ENCODE measurements around the gene GHR.

The GHR gene

GRCh38 chr5:42593591-42593990 lies 170.4 kb downstream of the GHR start:
- no peaks in the 10 kb centered on the region for H3K27me3 ChIP-seq (ENCODE audit: insufficient read depth, low read depth)
- no peak for TF ChIP-seq CTCF (conservative IDR thresholded peaks at IDR 0.05; ENCODE audit: low read depth, low read length)
- H3K79me2 ChIP-seq (ENCODE audit: insufficient read depth, low read depth) = no peaks in the 10 kb centered on the region
- H3K9ac ChIP-seq = no peak overlapping the region
- no peak overlapping the region for H3K27ac ChIP-seq
- H3K4me3 ChIP-seq (IDR thresholded peaks at IDR 0.05; ENCODE audit: insufficient read depth, low read depth, low read length) = no peak overlapping the region
- H2AFZ ChIP-seq (ENCODE audit: low read depth) = no peak overlapping the region
- H3K4me2 ChIP-seq = no peak overlapping the region
- no peaks in the 10 kb centered on the region for H4K20me1 ChIP-seq (ENCODE audit: insufficient read depth)
- no peaks in the 10 kb centered on the region for H3K36me3 ChIP-seq (ENCODE audit: insufficient read depth)
- peaks cover 36% of the 10 kb centered on the region for H3K4me1 ChIP-seq (ENCODE audit: low read depth, poor library complexity, severe bottlenecking)

GRCh38 chr5:42595597-42595996 lies 172.4 kb downstream of the GHR start:
- no peaks in the 10 kb centered on the region for H3K27me3 ChIP-seq (ENCODE audit: insufficient read depth, low read depth)
- H2AFZ ChIP-seq (ENCODE audit: low read depth) = no peak overlapping the region
- H3K79me2 ChIP-seq (ENCODE audit: insufficient read depth, low read depth) = no peaks in the 10 kb centered on the region
- no peak overlapping the region for H3K9ac ChIP-seq
- no peaks in the 10 kb centered on the region for H4K20me1 ChIP-seq (ENCODE audit: insufficient read depth)
- no peak overlapping the region for H3K4me2 ChIP-seq
- peaks cover 40% of the 10 kb centered on the region for H3K4me1 ChIP-seq (ENCODE audit: low read depth, poor library complexity, severe bottlenecking)
- H3K27ac ChIP-seq = no peak overlapping the region
- TF ChIP-seq CTCF (conservative IDR thresholded peaks at IDR 0.05; ENCODE audit: low read depth, low read length) = no peak
- no peaks in the 10 kb centered on the region for H3K36me3 ChIP-seq (ENCODE audit: insufficient read depth)
- no peak overlapping the region for H3K4me3 ChIP-seq (IDR thresholded peaks at IDR 0.05; ENCODE audit: insufficient read depth, low read depth, low read length)

- Histone ChIP-seq H3K4me1 (ENCODE audit: low read depth, poor library complexity, severe bottlenecking) (peaks cover 43% of the 10 kb centered on the region), H3K27me3 (ENCODE audit: insufficient read depth, low read depth) (no peaks in the 10 kb centered on the region), H2AFZ (ENCODE audit: low read depth) (no peak overlapping the region), H3K4me3 (IDR thresholded peaks at IDR 0.05; ENCODE audit: insufficient read depth, low read depth, low read length) (no peak overlapping the region), H3K79me2 (ENCODE audit: insufficient read depth, low read depth) (no peaks in the 10 kb centered on the region), H3K4me2 (no peak overlapping the region), H3K9ac (no peak overlapping the region), H3K36me3 (ENCODE audit: insufficient read depth) (no peaks in the 10 kb centered on the region), H3K27ac (no peak overlapping the region), H4K20me1 (ENCODE audit: insufficient read depth) (no peaks in the 10 kb centered on the region)
- no peak for TF ChIP-seq CTCF (conservative IDR thresholded peaks at IDR 0.05; ENCODE audit: low read depth, low read length)
Measured at GRCh38 chr5:42596817-42597216, 173.6 kb downstream of the GHR start.

- Histone ChIP-seq H3K4me3 (IDR thresholded peaks at IDR 0.05; ENCODE audit: insufficient read depth, low read depth, low read length) (no peak overlapping the region), H3K4me1 (ENCODE audit: low read depth, poor library complexity, severe bottlenecking) (peaks cover 48% of the 10 kb centered on the region), H3K4me2 (no peak overlapping the region), H3K79me2 (ENCODE audit: insufficient read depth, low read depth) (no peaks in the 10 kb centered on the region), H2AFZ (ENCODE audit: low read depth) (no peak overlapping the region), H3K27me3 (ENCODE audit: insufficient read depth, low read depth) (no peaks in the 10 kb centered on the region), H3K27ac (no peak overlapping the region), H3K36me3 (ENCODE audit: insufficient read depth) (no peaks in the 10 kb centered on the region), H4K20me1 (ENCODE audit: insufficient read depth) (no peaks in the 10 kb centered on the region), H3K9ac (no peak overlapping the region)
- TF ChIP-seq CTCF (conservative IDR thresholded peaks at IDR 0.05; ENCODE audit: low read depth, low read length) = no peak
Measured at GRCh38 chr5:42597318-42597937, 174.2 kb downstream of the GHR start.
